SK-N-SH (cell line): ENCODE data around the gene LGR4.

Experiments used
- CTCF ChIP-seq: fragments of 200-600 bp; sonication (generic); IDR thresholded peaks from 2 replicates; pipeline ENCODE4 v1.6.1; 2017; ENCODE audit warnings: antibody characterized with exemption, mild to moderate bottlenecking, moderate library complexity
- EP300 ChIP-seq, 2 experiments: IDR thresholded peaks; 2 replicates each; pipeline versions ENCODE4 v1.4.0 to v1.6.1; 2012; ENCODE audit warnings: borderline replicate concordance in 1 of 2, low read depth in 1 of 2, low read length in 1 of 2
- NFIC ChIP-seq: IDR thresholded peaks from 2 replicates; pipeline ENCODE4 v1.4.0; 2012; ENCODE audit warnings: borderline replicate concordance
- NRF1 ChIP-seq: IDR thresholded peaks from 2 replicates; pipeline ENCODE4 v1.6.1; 2012; ENCODE audit warnings: low read depth, mild to moderate bottlenecking, low read length
- POLR2AphosphoS5 ChIP-seq: IDR thresholded peaks from 2 replicates; pipeline ENCODE4 v1.6.1; 2012; ENCODE audit warnings: low read depth, low read length

GRCh38 chr11:27349919-27350318 is 122.7 kb downstream of the LGR4 start:
- no peak for TF ChIP-seq CTCF
- no peak for TF ChIP-seq POLR2AphosphoS5
- no peak for TF ChIP-seq NFIC
- no peak for TF ChIP-seq NRF1
- no peak for TF ChIP-seq EP300 (IDR thresholded peaks at IDR 0.05; ENCODE audit: borderline replicate concordance in 1 of 2, low read depth in 1 of 2, low read length in 1 of 2)
